GM19043 (cell line): ENCODE measurements around the gene LCE3A.
"Not testable (repeated sequence)": the region's sequence is repeated elsewhere in the genome, so short reads cannot be mapped to it uniquely, and the experiment has no call there.

Experiments
- ATAC-seq: cut with Tn5 transposase; IDR thresholded peaks from one replicate; pipeline ENCODE4 v1.9.1; 2021; ENCODE audit warnings: low read depth; ENCODE audit not compliant: unreplicated experiment

LCE3A gene

GRCh38 chr1:152622803-152623202 lies at the start of gene LCE3A:
LCE3A (minus strand) TSS chr1:152623103; CDS start chr1:152623103, 0 bp downstream.
- no peak for ATAC-seq

GRCh38 chr1:152667648-152668047 lies 44.7 kb upstream of the LCE3A start:
- no peak for ATAC-seq

- not testable (repeated sequence) for ATAC-seq
Measured at GRCh38 chr1:152666171-152666570, 43.3 kb upstream of the LCE3A start.

- no peak for ATAC-seq
Measured at GRCh38 chr1:152663098-152663497, 40.2 kb upstream of the LCE3A start, which contains the start of gene LCE2D. LCE2D (plus strand) TSS chr1:152663380; CDS start chr1:152664106, 726 bp downstream.

GRCh38 chr1:152658649-152659048 lies 35.7 kb upstream of the LCE3A start:
- no peak for ATAC-seq

- no peak for ATAC-seq
Measured at GRCh38 chr1:152657677-152658076, 34.8 kb upstream of the LCE3A start.

GRCh38 chr1:152656459-152656858 lies 33.6 kb upstream of the LCE3A start:
- ATAC-seq, result no peak

GRCh38 chr1:152654110-152654509 lies 31.2 kb upstream of the LCE3A start:
- no peak for ATAC-seq

GRCh38 chr1:152646656-152647055 lies 23.8 kb upstream of the LCE3A start:
- no peak for ATAC-seq

- ATAC-seq, result no peak
Measured at GRCh38 chr1:152645146-152645545, 22.2 kb upstream of the LCE3A start.

GRCh38 chr1:152643945-152644344 lies 21.0 kb upstream of the LCE3A start:
- ATAC-seq, result no peak

GRCh38 chr1:152640351-152640750 lies 17.4 kb upstream of the LCE3A start:
- no peak for ATAC-seq

- no peak for ATAC-seq
Measured at GRCh38 chr1:152630596-152630995, 7.7 kb upstream of the LCE3A start.

GRCh38 chr1:152626744-152627143 lies 3.8 kb upstream of the LCE3A start:
- no peak for ATAC-seq

GRCh38 chr1:152623203-152623844 lies 421 bp upstream of the LCE3A start:
- no peak for ATAC-seq

- ATAC-seq, result no peak
Measured at GRCh38 chr1:152621993-152622392, 910 bp downstream of the LCE3A start.

- ATAC-seq, result no peak
Measured at GRCh38 chr1:152613511-152613910, 9.4 kb downstream of the LCE3A start, which contains the start of gene LCE3B. LCE3B (plus strand) TSS chr1:152613811; CDS start chr1:152613811, 0 bp downstream.

GRCh38 chr1:152599934-152600333 lies 23.0 kb downstream of the LCE3A start, which contains the start of gene LCE3C:
LCE3C (plus strand) TSS chr1:152600234; CDS start chr1:152600732, 498 bp downstream.
- ATAC-seq, result no peak

GRCh38 chr1:152596986-152597385 lies 25.9 kb downstream of the LCE3A start:
- no peak for ATAC-seq

- no peak for ATAC-seq
Measured at GRCh38 chr1:152585586-152585985, 37.3 kb downstream of the LCE3A start.

GRCh38 chr1:152582647-152583046 lies 40.3 kb downstream of the LCE3A start:
- no peak for ATAC-seq

- no peak for ATAC-seq
Measured at GRCh38 chr1:152580433-152580832, 42.5 kb downstream of the LCE3A start, which contains the start of gene LCE3D. LCE3D (minus strand) TSS chr1:152580516; CDS start chr1:152579936, 580 bp downstream.
